T-helper 2 cell treated with Interferon-gamma antibody and Interleukin-4, amounts not matched to agents 5 μg/mL and 100 μg/mL, for 36 hours (primary cell): Measurements from ENCODE around the gene TMEM50B.
"Not testable (repeated sequence)": the region's sequence is repeated elsewhere in the genome, so short reads cannot be mapped to it uniquely, and the experiment has no call there.

ENCODE experiments used
- DNase-seq: peaks from one replicate; pipeline ENCODE4 v3.0.0; 2021; ENCODE audit warnings: low spot score
- H3K27ac Mint-ChIP-seq: one replicate; pipeline ENCODE4 v1.8.0; 2021; ENCODE audit warnings: mild to moderate bottlenecking, mixed read lengths
- H3K27me3 Mint-ChIP-seq: one replicate; pipeline ENCODE4 v1.8.0; 2021; ENCODE audit warnings: low read depth, mixed read lengths
- H3K36me3 Mint-ChIP-seq: one replicate; pipeline ENCODE4 v1.8.0; 2021; ENCODE audit warnings: low read depth, mixed read lengths
- H3K4me1 Mint-ChIP-seq: one replicate; pipeline ENCODE4 v1.8.0; 2021; ENCODE audit warnings: low read depth, mixed read lengths
- H3K4me3 Mint-ChIP-seq: one replicate; pipeline ENCODE4 v1.8.0; 2022; ENCODE audit warnings: mild to moderate bottlenecking, moderate library complexity, mixed read lengths
- H3K9me3 Mint-ChIP-seq: one replicate; pipeline ENCODE4 v1.8.0; 2021; ENCODE audit warnings: mixed read lengths

TMEM50B gene

DNA sequence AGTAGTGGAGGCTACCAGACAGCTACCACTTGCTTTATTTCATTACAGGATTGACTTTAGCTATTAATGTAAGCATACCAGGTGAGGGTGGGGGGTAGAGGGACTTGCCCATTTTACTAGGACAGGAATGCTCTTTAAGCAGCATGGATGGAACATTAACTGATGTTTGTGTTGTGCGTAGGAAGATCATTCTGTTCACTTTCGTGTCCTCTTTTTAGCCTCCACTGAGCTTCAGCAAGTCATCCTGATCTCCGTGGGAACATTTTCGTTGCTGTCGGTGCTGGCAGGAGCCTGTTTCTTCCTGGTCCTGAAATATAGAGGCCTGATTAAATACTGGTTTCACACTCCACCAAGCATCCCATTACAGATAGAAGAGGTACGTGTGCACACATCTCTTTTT, 47.3 kb downstream of the TMEM50B start:
- H3K4me1 Mint-ChIP-seq: peaks cover 23% of the 10 kb centered on the region
- no peaks in the 10 kb centered on the region for H3K27me3 Mint-ChIP-seq
- no peak for DNase-seq
- H3K9me3 Mint-ChIP-seq: no peaks in the 10 kb centered on the region
- H3K4me3 Mint-ChIP-seq: no peak overlapping the region
- H3K36me3 Mint-ChIP-seq: peaks cover 42% of the 10 kb centered on the region
- H3K27ac Mint-ChIP-seq: no peak overlapping the region

DNA sequence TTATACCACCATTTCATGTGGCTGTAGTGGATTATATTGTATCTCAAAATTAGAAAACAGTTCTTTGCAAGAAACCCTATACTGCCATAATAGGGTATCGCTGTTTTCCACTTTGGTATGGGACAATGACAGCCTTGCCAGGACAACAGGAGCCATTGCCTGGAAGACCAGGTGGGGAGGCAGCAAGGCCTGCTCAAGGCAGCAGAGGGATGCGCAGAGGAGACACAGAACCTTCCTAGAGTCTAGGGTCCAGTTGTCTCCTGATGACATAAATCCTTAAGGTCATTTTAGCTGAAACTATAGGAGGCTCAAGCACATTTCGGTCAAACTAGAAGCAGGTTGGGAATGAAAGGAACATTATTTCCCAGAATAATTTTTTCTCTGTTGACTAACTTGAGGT, 48.9 kb downstream of the TMEM50B start:
- Mint-ChIP-seq H3K27me3 (no peaks in the 10 kb centered on the region), H3K4me1 (peaks cover 23% of the 10 kb centered on the region), H3K4me3 (no peak overlapping the region), H3K27ac (no peak overlapping the region), H3K36me3 (peaks cover 34% of the 10 kb centered on the region), H3K9me3 (no peaks in the 10 kb centered on the region)
- DNase-seq: no peak

DNA sequence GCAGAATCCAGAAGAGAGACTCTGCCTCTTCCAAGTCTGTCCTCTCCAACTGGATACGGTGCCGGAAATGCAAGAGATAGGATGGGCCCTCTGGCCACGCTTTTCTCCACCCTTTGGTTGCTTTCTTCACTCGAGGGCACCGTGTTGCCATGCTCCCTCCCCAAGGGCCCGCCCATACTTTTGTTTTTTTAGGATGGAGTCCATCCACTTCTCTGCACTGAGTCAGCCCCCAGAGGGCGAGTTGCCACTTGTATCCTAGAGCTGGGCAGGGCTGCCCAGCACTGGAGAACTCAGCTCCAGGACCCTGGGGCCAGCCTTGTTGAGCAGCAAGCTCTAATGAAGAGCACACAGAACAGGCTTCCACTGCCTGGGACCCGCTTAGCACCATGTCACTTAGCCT, 51.1 kb downstream of the TMEM50B start:
- Mint-ChIP-seq H3K4me1 (peaks cover 7% of the 10 kb centered on the region), H3K27ac (no peak overlapping the region), H3K27me3 (no peaks in the 10 kb centered on the region), H3K4me3 (no peak overlapping the region), H3K36me3 (peaks cover 29% of the 10 kb centered on the region), H3K9me3 (no peaks in the 10 kb centered on the region)
- no peak for DNase-seq

DNA sequence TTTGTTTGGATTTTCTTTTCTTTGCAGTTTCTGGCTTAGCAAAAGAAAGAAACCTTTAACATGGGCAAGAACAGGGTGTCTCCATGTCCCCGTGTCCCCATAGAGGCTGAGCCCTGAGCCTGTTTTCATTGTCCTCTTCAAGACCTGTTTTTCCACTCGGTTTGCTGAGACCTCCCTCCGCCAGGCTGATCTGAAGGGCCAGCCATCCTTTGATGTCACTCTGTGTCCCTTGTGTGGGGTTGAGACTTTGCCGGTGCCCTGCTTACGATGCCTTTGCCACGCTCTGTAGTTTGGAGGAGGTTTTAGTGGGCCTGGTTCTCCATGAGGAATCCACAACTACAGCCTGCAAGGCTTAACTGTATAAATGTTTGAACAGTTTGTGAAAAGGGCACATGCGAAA, 52.7 kb downstream of the TMEM50B start:
- H3K36me3 Mint-ChIP-seq: peaks cover 17% of the 10 kb centered on the region
- no peak for DNase-seq

GRCh38 chr21:33425825-33426224, 53.9 kb downstream of the TMEM50B start:
- H3K9me3 Mint-ChIP-seq: no peaks in the 10 kb centered on the region
- H3K27ac Mint-ChIP-seq: no peak overlapping the region
- no peaks in the 10 kb centered on the region for H3K27me3 Mint-ChIP-seq
- no peaks in the 10 kb centered on the region for H3K4me1 Mint-ChIP-seq
- no peak overlapping the region for H3K4me3 Mint-ChIP-seq
- H3K36me3 Mint-ChIP-seq: peaks cover 22% of the 10 kb centered on the region
- no peak for DNase-seq

More for the DNA sequence above, 52.7 kb downstream of the TMEM50B start:
- Mint-ChIP-seq H3K27ac (peak overlapping the region; percentile 17), H3K9me3 (no peaks in the 10 kb centered on the region), H3K4me1 (no peaks in the 10 kb centered on the region), H3K27me3 (no peaks in the 10 kb centered on the region), H3K4me3 (no peak overlapping the region)

- no peak overlapping the region for H3K4me3 Mint-ChIP-seq
- H3K4me1 Mint-ChIP-seq: no peaks in the 10 kb centered on the region
- H3K9me3 Mint-ChIP-seq: no peaks in the 10 kb centered on the region
- DNase-seq: no peak
- no peaks in the 10 kb centered on the region for H3K27me3 Mint-ChIP-seq
- H3K27ac Mint-ChIP-seq: no peak overlapping the region
- H3K36me3 Mint-ChIP-seq: peaks cover 28% of the 10 kb centered on the region
Observed at GRCh38 chr21:33424214-33424613, 55.6 kb downstream of the TMEM50B start.

DNA sequence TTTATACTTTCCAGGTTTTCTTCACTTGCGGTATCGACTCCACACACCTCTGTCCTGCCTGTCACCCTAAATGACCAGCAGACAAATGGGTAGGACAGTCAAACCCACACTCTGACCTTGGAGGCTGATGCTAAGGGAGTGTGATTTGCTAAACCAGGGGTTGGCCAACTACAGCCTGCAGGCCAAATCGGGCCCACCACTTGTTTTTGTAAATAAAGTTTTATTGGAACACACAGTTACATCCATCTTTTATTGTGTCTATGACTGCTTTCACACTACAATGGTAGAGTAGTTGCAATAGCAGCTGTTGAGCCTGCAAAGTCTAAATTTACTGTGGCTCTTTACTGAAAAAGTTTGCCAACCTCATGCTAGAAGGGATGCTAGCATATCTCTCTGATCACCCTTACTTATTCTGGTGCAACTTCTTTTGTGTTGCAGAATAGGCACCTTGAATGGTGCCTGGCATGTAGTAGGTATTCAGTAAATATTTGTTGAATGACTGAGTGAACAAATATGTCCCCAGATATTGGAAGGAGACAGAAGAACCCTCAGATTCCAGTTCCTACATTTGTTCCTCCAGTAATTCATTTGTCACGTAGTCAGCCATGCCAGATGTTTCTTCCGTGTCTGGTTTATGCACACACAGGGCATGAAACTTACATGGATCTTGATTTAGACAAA, 57.9 kb downstream of the TMEM50B start:
- no peaks in the 10 kb centered on the region for H3K4me1 Mint-ChIP-seq
- peaks cover 30% of the 10 kb centered on the region for H3K36me3 Mint-ChIP-seq
- H3K4me3 Mint-ChIP-seq: no peak overlapping the region
- H3K9me3 Mint-ChIP-seq: no peaks in the 10 kb centered on the region
- DNase-seq: no peak
- H3K27me3 Mint-ChIP-seq: no peaks in the 10 kb centered on the region
- no peak overlapping the region for H3K27ac Mint-ChIP-seq

- Mint-ChIP-seq H3K4me3 (no peak overlapping the region), H3K4me1 (no peaks in the 10 kb centered on the region), H3K9me3 (no peaks in the 10 kb centered on the region), H3K27ac (no peak overlapping the region), H3K27me3 (no peaks in the 10 kb centered on the region), H3K36me3 (peaks cover 37% of the 10 kb centered on the region)
- DNase-seq: no peak
Observed at GRCh38 chr21:33419538-33420123, 60.1 kb downstream of the TMEM50B start.

GRCh38 chr21:33418691-33419090, 61.1 kb downstream of the TMEM50B start:
- H3K27me3 Mint-ChIP-seq: no peaks in the 10 kb centered on the region
- no peak overlapping the region for H3K27ac Mint-ChIP-seq
- H3K9me3 Mint-ChIP-seq: no peaks in the 10 kb centered on the region
- peaks cover 34% of the 10 kb centered on the region for H3K36me3 Mint-ChIP-seq
- no peaks in the 10 kb centered on the region for H3K4me1 Mint-ChIP-seq
- no peak for DNase-seq
- H3K4me3 Mint-ChIP-seq: no peak overlapping the region

- no peak for DNase-seq
- Mint-ChIP-seq H3K27me3 (no peaks in the 10 kb centered on the region), H3K27ac (no peak overlapping the region), H3K4me1 (peaks cover 11% of the 10 kb centered on the region), H3K36me3 (peaks cover 22% of the 10 kb centered on the region), H3K9me3 (no peaks in the 10 kb centered on the region), H3K4me3 (no peak overlapping the region)
Observed at GRCh38 chr21:33414926-33415325, 64.8 kb downstream of the TMEM50B start.

GRCh38 chr21:33414068-33414467, 65.7 kb downstream of the TMEM50B start:
- H3K36me3 Mint-ChIP-seq: peaks cover 17% of the 10 kb centered on the region
- no peak overlapping the region for H3K4me3 Mint-ChIP-seq
- H3K27me3 Mint-ChIP-seq: no peaks in the 10 kb centered on the region
- no peak overlapping the region for H3K27ac Mint-ChIP-seq
- peaks cover 11% of the 10 kb centered on the region for H3K4me1 Mint-ChIP-seq
- no peak for DNase-seq
- H3K9me3 Mint-ChIP-seq: no peaks in the 10 kb centered on the region

GRCh38 chr21:33412832-33413519, 66.8 kb downstream of the TMEM50B start:
- Mint-ChIP-seq H3K27me3 (no peaks in the 10 kb centered on the region), H3K4me3 (no peak overlapping the region), H3K27ac (no peak overlapping the region), H3K9me3 (no peaks in the 10 kb centered on the region), H3K36me3 (peaks cover 17% of the 10 kb centered on the region), H3K4me1 (peaks cover 11% of the 10 kb centered on the region)
- DNase-seq: no peak

GRCh38 chr21:33412439-33412831, 67.3 kb downstream of the TMEM50B start:
- not testable (repeated sequence) for H3K27me3 Mint-ChIP-seq, H3K4me3 Mint-ChIP-seq, DNase-seq, H3K9me3 Mint-ChIP-seq, H3K27ac Mint-ChIP-seq
- peaks cover 11% of the 10 kb centered on the region for H3K4me1 Mint-ChIP-seq
- H3K36me3 Mint-ChIP-seq: peaks cover 16% of the 10 kb centered on the region

GRCh38 chr21:33411949-33412430, 67.8 kb downstream of the TMEM50B start:
- Mint-ChIP-seq H3K9me3 (no peaks in the 10 kb centered on the region), H3K27ac (no peak overlapping the region), H3K27me3 (no peaks in the 10 kb centered on the region), H3K36me3 (peaks cover 16% of the 10 kb centered on the region), H3K4me1 (peaks cover 11% of the 10 kb centered on the region), H3K4me3 (no peak overlapping the region)
- DNase-seq: no peak
